ENCODE results near the gene SPACA7.

DNA sequence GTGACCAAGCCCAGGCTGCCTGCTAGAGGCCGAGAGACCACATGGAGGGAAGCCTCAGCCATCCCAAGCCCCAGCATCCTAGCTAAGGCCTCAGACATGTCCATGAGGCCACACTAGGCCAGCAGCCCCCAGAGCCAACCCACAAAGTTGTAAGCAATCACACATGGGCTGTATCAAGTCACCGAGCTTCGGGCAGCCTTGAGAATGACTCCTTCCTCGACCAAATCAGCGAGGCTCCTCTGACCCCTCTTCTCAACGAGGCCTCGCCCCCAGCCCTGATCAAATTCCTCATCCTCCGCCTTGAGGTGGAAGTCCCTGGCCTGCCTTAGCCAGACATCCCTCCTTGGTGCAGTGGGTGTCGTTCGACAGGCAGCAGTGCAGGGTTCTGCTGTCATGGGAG lies 1.9 kb upstream of the SPACA7 start:
- TF ChIP-seq POLR2AphosphoS5 (IDR thresholded peaks at IDR 0.05), result no peak
- TF ChIP-seq, protein P1, sequence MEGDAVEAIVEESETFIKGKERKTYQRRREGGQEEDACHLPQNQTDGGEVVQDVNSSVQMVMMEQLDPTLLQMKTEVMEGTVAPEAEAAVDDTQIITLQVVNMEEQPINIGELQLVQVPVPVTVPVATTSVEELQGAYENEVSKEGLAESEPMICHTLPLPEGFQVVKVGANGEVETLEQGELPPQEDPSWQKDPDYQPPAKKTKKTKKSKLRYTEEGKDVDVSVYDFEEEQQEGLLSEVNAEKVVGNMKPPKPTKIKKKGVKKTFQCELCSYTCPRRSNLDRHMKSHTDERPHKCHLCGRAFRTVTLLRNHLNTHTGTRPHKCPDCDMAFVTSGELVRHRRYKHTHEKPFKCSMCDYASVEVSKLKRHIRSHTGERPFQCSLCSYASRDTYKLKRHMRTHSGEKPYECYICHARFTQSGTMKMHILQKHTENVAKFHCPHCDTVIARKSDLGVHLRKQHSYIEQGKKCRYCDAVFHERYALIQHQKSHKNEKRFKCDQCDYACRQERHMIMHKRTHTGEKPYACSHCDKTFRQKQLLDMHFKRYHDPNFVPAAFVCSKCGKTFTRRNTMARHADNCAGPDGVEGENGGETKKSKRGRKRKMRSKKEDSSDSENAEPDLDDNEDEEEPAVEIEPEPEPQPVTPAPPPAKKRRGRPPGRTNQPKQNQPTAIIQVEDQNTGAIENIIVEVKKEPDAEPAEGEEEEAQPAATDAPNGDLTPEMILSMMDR (IDR thresholded peaks at IDR 0.05), result no peak
